K562 (cell line): ENCODE data around the gene SPINT2. TPM values are rescaled to one million over a fixed set of nuclear protein-coding genes. Genes with fewer than 3 reads are reported as not detected.

Experiments used
- ATAC-seq: fragments of 200-7000 bp; cut with Tn5 transposase; 3 replicates; pipeline ENCODE4 v1.9.1; 2020; ENCODE audit warnings: moderate library complexity
- BruUV-seq: library from RNA; stranded (reverse); fragments of 400-500 nt; replicated peaks from 2 replicates; lab custom pipeline; 2021; lab: Mats Ljungman, UMichigan
- CTCF ChIA-PET: fragments of 300-600 bp; formaldehyde crosslinking; extraction: SDS; loops from one replicate; lab custom pipeline; 2021; ENCODE audit warnings: low intra/inter-chr PET ratio; lab: Yijun Ruan, JAX
- POLR2A ChIA-PET: fragments of 300-600, 350-650 bp; sonication (Branson Sonifier 250); formaldehyde crosslinking; extraction: SDS; loops from one replicate; lab custom pipeline; 2021; ENCODE audit warnings: antibody characterized with exemption, inconsistent platforms; lab: Yijun Ruan, JAX
- DNase-seq, 4 experiments: peaks; one replicate each; pipeline versions ENCODE4 v3.0.0 to v3.0.0-alpha.2; 2011 to 2018; ENCODE audit warnings: low spot score in 3 of 4, mixed read lengths in 3 of 4; ENCODE audit errors: extremely low read depth in 1 of 4
- FAIRE-seq: peaks from 2 replicates; lab custom pipeline; 2011; peaks lifted over from hg19 to GRCh38; lab: Jason Lieb, UNC
- H2AFZ ChIP-seq: 2 replicates; pipeline ENCODE4 v1.6.0; 2011; ENCODE audit warnings: low read depth, low read length, control low read depth, inconsistent platforms
- H3K27ac ChIP-seq: fragments of 200-600 bp; 3 replicates; pipeline ENCODE4 v1.8.0; 2011; ENCODE audit warnings: low read depth, mild to moderate bottlenecking, control low read depth, inconsistent platforms, low read length, moderate library complexity, mixed read lengths; ENCODE audit errors: extremely low read depth
- H3K27me3 ChIP-seq, 2 experiments: fragments of 300-600 bp in 1 of 2; 2 replicates in 1 of 2; 3 replicates in 1 of 2; pipeline versions ENCODE4 v1.6.0 to v1.8.0; 2011; ENCODE audit warnings: inconsistent platforms in 2 of 2, low read length in 2 of 2, mild to moderate bottlenecking in 1 of 2, mixed read lengths in 1 of 2, moderate library complexity in 1 of 2; ENCODE audit not compliant: control insufficient read depth in 2 of 2, insufficient read depth in 2 of 2
- H3K36me3 ChIP-seq: fragments of 300-600 bp; 3 replicates; pipeline ENCODE4 v1.8.0; 2011; ENCODE audit warnings: mild to moderate bottlenecking, low read length, inconsistent platforms; ENCODE audit not compliant: control insufficient read depth, insufficient read depth
- H3K4me1 ChIP-seq, 2 experiments: fragments of 200-600 bp in 1 of 2; replicated peaks in 1 of 2; 2 replicates in 1 of 2; 3 replicates in 1 of 2; pipeline versions ENCODE4 v1.5.1 to v1.8.0; 2011; ENCODE audit warnings: inconsistent platforms in 2 of 2, low read length in 2 of 2, mild to moderate bottlenecking in 1 of 2, mixed read lengths in 1 of 2, moderate library complexity in 1 of 2; ENCODE audit not compliant: control insufficient read depth in 2 of 2, insufficient read depth in 2 of 2
- H3K4me2 ChIP-seq: 2 replicates; pipeline ENCODE4 v1.6.1; 2011; ENCODE audit warnings: low read length, control low read depth, inconsistent platforms, mixed read lengths; ENCODE audit not compliant: insufficient read depth
- H3K4me3 ChIP-seq: fragments of 200-600 bp; sonication (generic), shearing (Covaris generic); 2 replicates; pipeline ENCODE4 v1.5.1; 2016; ENCODE audit warnings: control low read depth, inconsistent platforms
- H3K79me2 ChIP-seq: fragments of 200-600 bp; 3 replicates; pipeline ENCODE4 v1.8.0; 2011; ENCODE audit warnings: low read length, inconsistent platforms; ENCODE audit not compliant: control insufficient read depth, insufficient read depth
- H3K9ac ChIP-seq, 2 experiments: 2 replicates each; pipeline versions ENCODE4 v1.6.0 to v1.6.1; 2011; ENCODE audit warnings: low read depth in 2 of 2, low read length in 2 of 2, control low read depth in 1 of 2, inconsistent platforms in 1 of 2, mild to moderate bottlenecking in 1 of 2, mixed read lengths in 1 of 2; ENCODE audit not compliant: insufficient read depth in 1 of 2
- H3K9me1 ChIP-seq: one replicate; pipeline ENCODE4 v1.6.0; 2011; ENCODE audit warnings: inconsistent platforms, mild to moderate bottlenecking, low read length, moderate library complexity; ENCODE audit not compliant: control insufficient read depth, insufficient read depth
- H3K9me3 ChIP-seq: replicated peaks from 2 replicates; pipeline ENCODE4 v1.5.1; 2011; ENCODE audit warnings: low read depth, low read length, inconsistent platforms; ENCODE audit not compliant: control insufficient read depth, insufficient read depth
- H4K20me1 ChIP-seq: replicated peaks from 2 replicates; pipeline ENCODE4 v1.6.1; 2011; ENCODE audit warnings: low read length, inconsistent platforms, mixed read lengths; ENCODE audit not compliant: control insufficient read depth, insufficient read depth
- ADNP ChIP-seq: fragments of 200-800 bp; sonication (Bioruptor generic); IDR thresholded peaks from 2 replicates; pipeline ENCODE4 v1.6.1; 2016; ENCODE audit warnings: missing genetic modification characterization, missing compliant biosample characterization
- HDAC2 ChIP-seq: fragments of 450-650 bp; IDR thresholded peaks from 2 replicates; pipeline ENCODE4 v1.6.1; 2016; ENCODE audit warnings: mild to moderate bottlenecking
- KDM1A ChIP-seq, 2 experiments: fragments of 450-650 bp; IDR thresholded peaks; 2 replicates each; pipeline ENCODE4 v1.6.1; 2016; ENCODE audit warnings: mild to moderate bottlenecking in 2 of 2
- MCM5 ChIP-seq: fragments of 450-650 bp; IDR thresholded peaks from 2 replicates; pipeline ENCODE4 v1.6.1; 2016; ENCODE audit warnings: low read depth
- RBM25 ChIP-seq: fragments of 200-400 bp; formaldehyde crosslinking; IDR thresholded peaks from 2 replicates; pipeline ENCODE4 v1.6.1; 2018; ENCODE audit warnings: low read length, low read depth, moderate library complexity; ENCODE audit not compliant: severe bottlenecking
- RCOR1 ChIP-seq, 2 experiments: IDR thresholded peaks; 2 replicates each; pipeline ENCODE4 v1.6.1; 2012; ENCODE audit warnings: low read depth in 2 of 2, low read length in 2 of 2, borderline replicate concordance in 1 of 2, improper control_type of control experiment in 1 of 2
- SIN3A ChIP-seq, 2 experiments: fragments of 150-350 bp in 1 of 2; IDR thresholded peaks; 2 replicates each; pipeline ENCODE4 v1.6.1; 2011 to 2016; ENCODE audit warnings: borderline replicate concordance in 2 of 2, low read depth in 2 of 2, low read length in 2 of 2, mild to moderate bottlenecking in 2 of 2, moderate library complexity in 2 of 2; ENCODE audit not compliant: control insufficient read depth in 1 of 2
- SIN3B ChIP-seq: fragments of 450-650 bp; IDR thresholded peaks from 2 replicates; pipeline ENCODE4 v1.6.1; 2017; ENCODE audit warnings: low read depth, mild to moderate bottlenecking, moderate library complexity
- SMAD3 ChIP-seq: fragments of 450-650 bp; formaldehyde crosslinking; conservative IDR thresholded peaks from 2 replicates; pipeline ENCODE4 v1.4.0; 2020; ENCODE audit warnings: mild to moderate bottlenecking
- SMARCA4 ChIP-seq: fragments of 450-650 bp; IDR thresholded peaks from 2 replicates; pipeline ENCODE4 v1.6.1; 2016
- SMARCA5 ChIP-seq: fragments of 450-650 bp; IDR thresholded peaks from 2 replicates; pipeline ENCODE4 v1.6.1; 2016
- TAF1 ChIP-seq: IDR thresholded peaks from 2 replicates; pipeline ENCODE4 v1.6.1; 2011; ENCODE audit warnings: mild to moderate bottlenecking, low read length, moderate library complexity; ENCODE audit not compliant: insufficient read depth, control insufficient read depth, severe bottlenecking; ENCODE audit errors: extremely low read depth
- ZNF121 ChIP-seq: sonication (generic); formaldehyde crosslinking; conservative IDR thresholded peaks from 2 replicates; pipeline ENCODE4 v1.8.0; 2022; ENCODE audit warnings: missing genetic modification reagents
- ZNF695 ChIP-seq: fragments of 450-650 bp; formaldehyde crosslinking; IDR thresholded peaks from 2 replicates; pipeline ENCODE4 v1.4.0; 2020; ENCODE audit warnings: mild to moderate bottlenecking, moderate library complexity
- ZNF778 ChIP-seq: fragments of 450-650 bp; formaldehyde crosslinking; IDR thresholded peaks from 2 replicates; pipeline ENCODE4 v1.4.0; 2020; ENCODE audit warnings: mild to moderate bottlenecking, moderate library complexity
- WGBS: fragments of 100-300 bp; shearing (Covaris generic); methylation state at CpG from one replicate; pipeline ENCODE4 v1.1.6; 2016; ENCODE audit warnings: low coverage, mixed read lengths; ENCODE audit not compliant: insufficient coverage; ENCODE audit errors: missing lambda C conversion rate; 5-methylcytosine and 5-hydroxymethylcytosine counted together
- in situ Hi-C: fragments of 300-500 bp; cut with MboI; formaldehyde crosslinking; loops from 4 replicates; pipeline ENCODE4 v1.15.0; 2018; ENCODE audit warnings: inconsistent platforms, mixed read lengths
- intact Hi-C: fragments of 100-400 bp; cut with micrococcal nuclease; formaldehyde crosslinking; loops from 2 replicates; pipeline ENCODE4 v1.14.2; 2022
- polyA plus RNA-seq, 8 experiments: library from polyadenylated mRNA; depleted of rRNA in 4 of 8; stranded (reverse) in 5 of 8; unstranded in 3 of 8; fragments of >200 nt; fragmentation: Nextera tagmentation in 2 of 8; fragmentation: Illumina TruSeq in 1 of 8; extraction: Ambion mirVana in 2 of 8; extraction: Trizol in 1 of 8; gene quantifications; 2 replicates each; pipeline versions ENCODE4 v1.2.1 to v1.2.3, GENCODE V29; 2011 to 2014; ENCODE audit warnings: inconsistent platforms in 1 of 8, missing spikeins in 1 of 8
- total RNA-seq, 7 experiments: library from RNA; depleted of rRNA in 6 of 7; stranded (reverse); fragments of >200 nt in 6 of 7; fragmentation: Illumina TruSeq in 2 of 7; extraction: Trizol in 2 of 7; gene quantifications; 2 replicates each; pipeline versions ENCODE4 v1.2.1 to v1.2.3, GENCODE V29; 2011 to 2021; ENCODE audit warnings: low replicate concordance in 1 of 7
- TF ChIP-seq, protein P1 (sequence below): fragments of 250-450 bp; sonication (Bioruptor Pico); IDR thresholded peaks from 2 replicates; pipeline ENCODE4 v1.9.0; 2021; ENCODE audit warnings: mild to moderate bottlenecking, inconsistent platforms
- TF ChIP-seq, protein P2 (sequence below): fragments of 250-450 bp; sonication (Bioruptor Pico); IDR thresholded peaks from 2 replicates; pipeline ENCODE4 v1.4.0; 2020; ENCODE audit warnings: mild to moderate bottlenecking, moderate library complexity, borderline replicate concordance

The SPINT2 gene
- total and polyA plus RNA-seq, 9 of the 15 experiments (the other 6 are each of a cell fraction or from before 2014, with no cell fraction given) = 0.65 to 4.5 (median 3.4) TPM

GRCh38 chr19:38252385-38252784 lies 12.0 kb upstream of the SPINT2 start:
- H3K27ac ChIP-seq = no peak overlapping the region
- no TSS peak for BruUV-seq
- no peaks in the 10 kb centered on the region for H4K20me1 ChIP-seq
- no peaks in the 10 kb centered on the region for H3K9me1 ChIP-seq
- no peak overlapping the region for H3K4me3 ChIP-seq
- ChIA-PET POLR2A (interaction anchor here (0.6 to 1.0 kb wide), 3 partner anchors 9 to 122 kb away, joined by 3 to 4 read pairs (median 4); partner anchors contain the start of gene PSMD8), CTCF (interaction anchor here (0.6 kb wide), 1 partner anchor 8 kb away, joined by 3 read pairs; no protein-coding TSS in a partner anchor)
- DNase-seq (peak in 1 of 4 experiments; percentile 4), FAIRE-seq (no peak), ATAC-seq (no peak)
- peaks cover 39% of the 10 kb centered on the region for H3K79me2 ChIP-seq
- H3K4me2 ChIP-seq = no peak overlapping the region
- peaks cover 10 to 54% of the 10 kb centered on the region in 2 experiments; a peak in 4 of 5 replicates for H3K4me1 ChIP-seq
- 95% methylated on average over 5 of the region's 5 CpGs for whole genome bisulfite sequencing
- in situ Hi-C loops (no loop called here), intact Hi-C loops (no loop called here)
- no peak overlapping the region; a peak in 1 of 4 replicates for H3K9ac ChIP-seq
- H3K27me3 ChIP-seq = no peaks in the 10 kb centered on the region
- H3K9me3 ChIP-seq = no peaks in the 10 kb centered on the region
- H3K36me3 ChIP-seq = peaks cover 31% of the 10 kb centered on the region; the same call in 2 of the 3 replicates
- H2AFZ ChIP-seq = no peak overlapping the region
- TF ChIP-seq RBM25 (peak; percentile 27), SIN3A (IDR thresholded peaks at IDR 0.05; ENCODE audit: borderline replicate concordance in 2 of 2, control insufficient read depth in 1 of 2, low read depth in 2 of 2, low read length in 2 of 2) (no peak), ADNP (peak; percentile 50; the same call in 1 of the 2 replicates), MCM5 (no peak), KDM1A (IDR thresholded peaks at IDR 0.05) (peak in 1 of 2 experiments; percentile 69; a peak in 3 of 4 replicates), SMAD3 (CRISPR knock-in tag) (no peak), ZNF121 (peak; percentile 41; the same call in 1 of the 2 replicates), ZNF778 (CRISPR knock-in tag) (no peak), TAF1 (no peak), SMARCA4 (no peak), SMARCA5 (peak; percentile 68; the same call in 1 of the 2 replicates), ZNF695 (no peak), HDAC2 (peak; percentile 28; the same call in 1 of the 2 replicates), SIN3B (no peak), RCOR1 (IDR thresholded peaks at IDR 0.05; ENCODE audit: borderline replicate concordance in 1 of 2, low read depth in 2 of 2, low read length in 2 of 2) (0 out of 4 replicates have a peak, but pooled peaks of 1 of the 2 experiments have one; percentile 9)
- TF ChIP-seq, protein P1, sequence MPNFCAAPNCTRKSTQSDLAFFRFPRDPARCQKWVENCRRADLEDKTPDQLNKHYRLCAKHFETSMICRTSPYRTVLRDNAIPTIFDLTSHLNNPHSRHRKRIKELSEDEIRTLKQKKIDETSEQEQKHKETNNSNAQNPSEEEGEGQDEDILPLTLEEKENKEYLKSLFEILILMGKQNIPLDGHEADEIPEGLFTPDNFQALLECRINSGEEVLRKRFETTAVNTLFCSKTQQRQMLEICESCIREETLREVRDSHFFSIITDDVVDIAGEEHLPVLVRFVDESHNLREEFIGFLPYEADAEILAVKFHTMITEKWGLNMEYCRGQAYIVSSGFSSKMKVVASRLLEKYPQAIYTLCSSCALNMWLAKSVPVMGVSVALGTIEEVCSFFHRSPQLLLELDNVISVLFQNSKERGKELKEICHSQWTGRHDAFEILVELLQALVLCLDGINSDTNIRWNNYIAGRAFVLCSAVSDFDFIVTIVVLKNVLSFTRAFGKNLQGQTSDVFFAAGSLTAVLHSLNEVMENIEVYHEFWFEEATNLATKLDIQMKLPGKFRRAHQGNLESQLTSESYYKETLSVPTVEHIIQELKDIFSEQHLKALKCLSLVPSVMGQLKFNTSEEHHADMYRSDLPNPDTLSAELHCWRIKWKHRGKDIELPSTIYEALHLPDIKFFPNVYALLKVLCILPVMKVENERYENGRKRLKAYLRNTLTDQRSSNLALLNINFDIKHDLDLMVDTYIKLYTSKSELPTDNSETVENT (CRISPR knock-in tag) = no peak
- TF ChIP-seq, protein P2, sequence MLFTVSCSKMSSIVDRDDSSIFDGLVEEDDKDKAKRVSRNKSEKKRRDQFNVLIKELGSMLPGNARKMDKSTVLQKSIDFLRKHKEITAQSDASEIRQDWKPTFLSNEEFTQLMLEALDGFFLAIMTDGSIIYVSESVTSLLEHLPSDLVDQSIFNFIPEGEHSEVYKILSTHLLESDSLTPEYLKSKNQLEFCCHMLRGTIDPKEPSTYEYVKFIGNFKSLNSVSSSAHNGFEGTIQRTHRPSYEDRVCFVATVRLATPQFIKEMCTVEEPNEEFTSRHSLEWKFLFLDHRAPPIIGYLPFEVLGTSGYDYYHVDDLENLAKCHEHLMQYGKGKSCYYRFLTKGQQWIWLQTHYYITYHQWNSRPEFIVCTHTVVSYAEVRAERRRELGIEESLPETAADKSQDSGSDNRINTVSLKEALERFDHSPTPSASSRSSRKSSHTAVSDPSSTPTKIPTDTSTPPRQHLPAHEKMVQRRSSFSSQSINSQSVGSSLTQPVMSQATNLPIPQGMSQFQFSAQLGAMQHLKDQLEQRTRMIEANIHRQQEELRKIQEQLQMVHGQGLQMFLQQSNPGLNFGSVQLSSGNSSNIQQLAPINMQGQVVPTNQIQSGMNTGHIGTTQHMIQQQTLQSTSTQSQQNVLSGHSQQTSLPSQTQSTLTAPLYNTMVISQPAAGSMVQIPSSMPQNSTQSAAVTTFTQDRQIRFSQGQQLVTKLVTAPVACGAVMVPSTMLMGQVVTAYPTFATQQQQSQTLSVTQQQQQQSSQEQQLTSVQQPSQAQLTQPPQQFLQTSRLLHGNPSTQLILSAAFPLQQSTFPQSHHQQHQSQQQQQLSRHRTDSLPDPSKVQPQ (CRISPR knock-in tag) = no peak
